K562 (cell line): ENCODE data around the gene RBM19. TPM values are rescaled to one million over a fixed set of nuclear protein-coding genes. Genes with fewer than 3 reads are reported as not detected.
A peak's percentile ranks its signal among the peaks of the same experiment; 100 is the strongest.

ENCODE experiments used
- ATAC-seq: fragments of 200-7000 bp; cut with Tn5 transposase; 3 replicates; pipeline ENCODE4 v1.9.1; 2020; ENCODE audit warnings: moderate library complexity
- BruUV-seq: library from RNA; stranded (reverse); fragments of 400-500 nt; replicated peaks from 2 replicates; lab custom pipeline; 2021; lab: Mats Ljungman, UMichigan
- CTCF ChIA-PET: fragments of 300-600 bp; formaldehyde crosslinking; extraction: SDS; loops from one replicate; lab custom pipeline; 2021; ENCODE audit warnings: low intra/inter-chr PET ratio; lab: Yijun Ruan, JAX
- POLR2A ChIA-PET: fragments of 300-600, 350-650 bp; sonication (Branson Sonifier 250); formaldehyde crosslinking; extraction: SDS; loops from one replicate; lab custom pipeline; 2021; ENCODE audit warnings: antibody characterized with exemption, inconsistent platforms; lab: Yijun Ruan, JAX
- DNase-seq, 4 experiments: peaks; one replicate each; pipeline versions ENCODE4 v3.0.0 to v3.0.0-alpha.2; 2011 to 2018; ENCODE audit warnings: low spot score in 3 of 4, mixed read lengths in 3 of 4; ENCODE audit errors: extremely low read depth in 1 of 4
- FAIRE-seq: peaks from 2 replicates; lab custom pipeline; 2011; peaks lifted over from hg19 to GRCh38; lab: Jason Lieb, UNC
- H2AFZ ChIP-seq: 2 replicates; pipeline ENCODE4 v1.6.0; 2011; ENCODE audit warnings: low read depth, low read length, control low read depth, inconsistent platforms
- H3K27ac ChIP-seq: fragments of 200-600 bp; 3 replicates; pipeline ENCODE4 v1.8.0; 2011; ENCODE audit warnings: low read depth, mild to moderate bottlenecking, control low read depth, inconsistent platforms, low read length, moderate library complexity, mixed read lengths; ENCODE audit errors: extremely low read depth
- H3K27me3 ChIP-seq, 2 experiments: fragments of 300-600 bp in 1 of 2; 2 replicates in 1 of 2; 3 replicates in 1 of 2; pipeline versions ENCODE4 v1.6.0 to v1.8.0; 2011; ENCODE audit warnings: inconsistent platforms in 2 of 2, low read length in 2 of 2, mild to moderate bottlenecking in 1 of 2, mixed read lengths in 1 of 2, moderate library complexity in 1 of 2; ENCODE audit not compliant: control insufficient read depth in 2 of 2, insufficient read depth in 2 of 2
- H3K36me3 ChIP-seq: fragments of 300-600 bp; 3 replicates; pipeline ENCODE4 v1.8.0; 2011; ENCODE audit warnings: mild to moderate bottlenecking, low read length, inconsistent platforms; ENCODE audit not compliant: control insufficient read depth, insufficient read depth
- H3K4me1 ChIP-seq, 2 experiments: fragments of 200-600 bp in 1 of 2; replicated peaks in 1 of 2; 2 replicates in 1 of 2; 3 replicates in 1 of 2; pipeline versions ENCODE4 v1.5.1 to v1.8.0; 2011; ENCODE audit warnings: inconsistent platforms in 2 of 2, low read length in 2 of 2, mild to moderate bottlenecking in 1 of 2, mixed read lengths in 1 of 2, moderate library complexity in 1 of 2; ENCODE audit not compliant: control insufficient read depth in 2 of 2, insufficient read depth in 2 of 2
- H3K4me2 ChIP-seq: 2 replicates; pipeline ENCODE4 v1.6.1; 2011; ENCODE audit warnings: low read length, control low read depth, inconsistent platforms, mixed read lengths; ENCODE audit not compliant: insufficient read depth
- H3K4me3 ChIP-seq: fragments of 200-600 bp; sonication (generic), shearing (Covaris generic); 2 replicates; pipeline ENCODE4 v1.5.1; 2016; ENCODE audit warnings: control low read depth, inconsistent platforms
- H3K79me2 ChIP-seq: fragments of 200-600 bp; 3 replicates; pipeline ENCODE4 v1.8.0; 2011; ENCODE audit warnings: low read length, inconsistent platforms; ENCODE audit not compliant: control insufficient read depth, insufficient read depth
- H3K9ac ChIP-seq, 2 experiments: 2 replicates each; pipeline versions ENCODE4 v1.6.0 to v1.6.1; 2011; ENCODE audit warnings: low read depth in 2 of 2, low read length in 2 of 2, control low read depth in 1 of 2, inconsistent platforms in 1 of 2, mild to moderate bottlenecking in 1 of 2, mixed read lengths in 1 of 2; ENCODE audit not compliant: insufficient read depth in 1 of 2
- H3K9me1 ChIP-seq: one replicate; pipeline ENCODE4 v1.6.0; 2011; ENCODE audit warnings: inconsistent platforms, mild to moderate bottlenecking, low read length, moderate library complexity; ENCODE audit not compliant: control insufficient read depth, insufficient read depth
- H3K9me3 ChIP-seq: replicated peaks from 2 replicates; pipeline ENCODE4 v1.5.1; 2011; ENCODE audit warnings: low read depth, low read length, inconsistent platforms; ENCODE audit not compliant: control insufficient read depth, insufficient read depth
- H4K20me1 ChIP-seq: replicated peaks from 2 replicates; pipeline ENCODE4 v1.6.1; 2011; ENCODE audit warnings: low read length, inconsistent platforms, mixed read lengths; ENCODE audit not compliant: control insufficient read depth, insufficient read depth
- HMBOX1 ChIP-seq: sonication (generic); IDR thresholded peaks from 2 replicates; pipeline ENCODE4 v1.6.1; 2016
- RB1 ChIP-seq: fragments of 450-650 bp; IDR thresholded peaks from 2 replicates; pipeline ENCODE4 v1.6.1; 2017; ENCODE audit warnings: low read depth, mild to moderate bottlenecking
- WGBS: fragments of 100-300 bp; shearing (Covaris generic); methylation state at CpG from one replicate; pipeline ENCODE4 v1.1.6; 2016; ENCODE audit warnings: low coverage, mixed read lengths; ENCODE audit not compliant: insufficient coverage; ENCODE audit errors: missing lambda C conversion rate; 5-methylcytosine and 5-hydroxymethylcytosine counted together
- in situ Hi-C: fragments of 300-500 bp; cut with MboI; formaldehyde crosslinking; loops from 4 replicates; pipeline ENCODE4 v1.15.0; 2018; ENCODE audit warnings: inconsistent platforms, mixed read lengths
- intact Hi-C: fragments of 100-400 bp; cut with micrococcal nuclease; formaldehyde crosslinking; loops from 2 replicates; pipeline ENCODE4 v1.14.2; 2022
- polyA plus RNA-seq, 8 experiments: library from polyadenylated mRNA; depleted of rRNA in 4 of 8; stranded (reverse) in 5 of 8; unstranded in 3 of 8; fragments of >200 nt; fragmentation: Nextera tagmentation in 2 of 8; fragmentation: Illumina TruSeq in 1 of 8; extraction: Ambion mirVana in 2 of 8; extraction: Trizol in 1 of 8; gene quantifications; 2 replicates each; pipeline versions ENCODE4 v1.2.1 to v1.2.3, GENCODE V29; 2011 to 2014; ENCODE audit warnings: inconsistent platforms in 1 of 8, missing spikeins in 1 of 8
- total RNA-seq, 7 experiments: library from RNA; depleted of rRNA in 6 of 7; stranded (reverse); fragments of >200 nt in 6 of 7; fragmentation: Illumina TruSeq in 2 of 7; extraction: Trizol in 2 of 7; gene quantifications; 2 replicates each; pipeline versions ENCODE4 v1.2.1 to v1.2.3, GENCODE V29; 2011 to 2021; ENCODE audit warnings: low replicate concordance in 1 of 7
- TF ChIP-seq, protein P1 (sequence below): IDR thresholded peaks from 2 replicates; pipeline ENCODE4 v1.6.1; 2011; ENCODE audit not compliant: insufficient read length; ENCODE audit errors: extremely low read depth
- TF ChIP-seq, protein P2 (sequence below): sonication (generic); formaldehyde crosslinking; IDR thresholded peaks from 2 replicates; pipeline ENCODE4 v1.8.1; 2023; ENCODE audit warnings: mild to moderate bottlenecking, missing genetic modification reagents

The RBM19 gene
- total and polyA plus RNA-seq, 9 of the 15 experiments (the other 6 are each of a cell fraction or from before 2014, with no cell fraction given), result 16.0 to 58.4 (median 37.9) TPM

GRCh38 chr12:113795445-113795844 is 170.7 kb downstream of the RBM19 start:
- TF ChIP-seq RB1 (0 out of 2 replicates have a peak, but pooled peaks have one; percentile 5), HMBOX1 (peak; percentile 23; the same call in 1 of the 2 replicates)
- TF ChIP-seq, protein P1, sequence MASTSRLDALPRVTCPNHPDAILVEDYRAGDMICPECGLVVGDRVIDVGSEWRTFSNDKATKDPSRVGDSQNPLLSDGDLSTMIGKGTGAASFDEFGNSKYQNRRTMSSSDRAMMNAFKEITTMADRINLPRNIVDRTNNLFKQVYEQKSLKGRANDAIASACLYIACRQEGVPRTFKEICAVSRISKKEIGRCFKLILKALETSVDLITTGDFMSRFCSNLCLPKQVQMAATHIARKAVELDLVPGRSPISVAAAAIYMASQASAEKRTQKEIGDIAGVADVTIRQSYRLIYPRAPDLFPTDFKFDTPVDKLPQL, result no peak
- TF ChIP-seq, protein P2, sequence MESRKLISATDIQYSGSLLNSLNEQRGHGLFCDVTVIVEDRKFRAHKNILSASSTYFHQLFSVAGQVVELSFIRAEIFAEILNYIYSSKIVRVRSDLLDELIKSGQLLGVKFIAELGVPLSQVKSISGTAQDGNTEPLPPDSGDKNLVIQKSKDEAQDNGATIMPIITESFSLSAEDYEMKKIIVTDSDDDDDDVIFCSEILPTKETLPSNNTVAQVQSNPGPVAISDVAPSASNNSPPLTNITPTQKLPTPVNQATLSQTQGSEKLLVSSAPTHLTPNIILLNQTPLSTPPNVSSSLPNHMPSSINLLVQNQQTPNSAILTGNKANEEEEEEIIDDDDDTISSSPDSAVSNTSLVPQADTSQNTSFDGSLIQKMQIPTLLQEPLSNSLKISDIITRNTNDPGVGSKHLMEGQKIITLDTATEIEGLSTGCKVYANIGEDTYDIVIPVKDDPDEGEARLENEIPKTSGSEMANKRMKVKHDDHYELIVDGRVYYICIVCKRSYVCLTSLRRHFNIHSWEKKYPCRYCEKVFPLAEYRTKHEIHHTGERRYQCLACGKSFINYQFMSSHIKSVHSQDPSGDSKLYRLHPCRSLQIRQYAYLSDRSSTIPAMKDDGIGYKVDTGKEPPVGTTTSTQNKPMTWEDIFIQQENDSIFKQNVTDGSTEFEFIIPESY, result 0 out of 2 replicates have a peak, but pooled peaks have one; percentile 12
- no TSS peak for BruUV-seq
- ChIA-PET POLR2A (no interaction called here), CTCF (no interaction called here)
- Histone ChIP-seq H3K4me3 (no peak overlapping the region), H3K9me1 (no peaks in the 10 kb centered on the region), H3K27ac (no peak overlapping the region), H2AFZ (peak overlapping the region; percentile 15; the same call in 1 of the 2 replicates), H3K4me2 (peak overlapping the region; percentile 48; the same call in 1 of the 2 replicates), H3K4me1 (peaks cover 44 to 45% of the 10 kb centered on the region in 2 experiments), H3K9me3 (no peaks in the 10 kb centered on the region), H3K27me3 (no peaks in the 10 kb centered on the region), H3K9ac (0 out of 4 replicates have a peak overlapping the region, but pooled peaks of 1 of the 2 experiments have one; percentile 26), H3K36me3 (no peaks in the 10 kb centered on the region), H3K79me2 (no peaks in the 10 kb centered on the region), H4K20me1 (no peaks in the 10 kb centered on the region)
- ATAC-seq (no peak; the same call in 1 of the 3 replicates), DNase-seq (no peak), FAIRE-seq (peak; percentile 74)
- in situ Hi-C loops, result no loop called here
- intact Hi-C loops, result loop anchor here (10.0 kb wide), 1 partner anchor 151 kb away; no protein-coding TSS in a partner anchor
- 38% methylated on average over 10 of the region's 10 CpGs for WGBS
